HG03039 (cell line): ENCODE data around the gene TMUB1.

ENCODE experiments used
- ATAC-seq: cut with Tn5 transposase; IDR thresholded peaks from one replicate; pipeline ENCODE4 v1.9.1; 2021; ENCODE audit warnings: mild to moderate bottlenecking, moderate library complexity; ENCODE audit not compliant: unreplicated experiment

TMUB1 gene

GRCh38 chr7:151104411-151105235 is 21.3 kb upstream of the TMUB1 start:
- no peak for ATAC-seq

GRCh38 chr7:151103973-151104372 is 20.7 kb upstream of the TMUB1 start:
- no peak for ATAC-seq

GRCh38 chr7:151102991-151103390 is 19.7 kb upstream of the TMUB1 start:
- no peak for ATAC-seq

- ATAC-seq, result no peak
Observed at GRCh38 chr7:151101621-151102396, 18.5 kb upstream of the TMUB1 start.

GRCh38 chr7:151100921-151101320 is 17.6 kb upstream of the TMUB1 start:
- ATAC-seq, result no peak

- no peak for ATAC-seq
Observed at GRCh38 chr7:151099486-151100211, 16.4 kb upstream of the TMUB1 start.

- no peak for ATAC-seq
Observed at GRCh38 chr7:151095828-151096475, 12.7 kb upstream of the TMUB1 start.

GRCh38 chr7:151095123-151095797 is 12.0 kb upstream of the TMUB1 start:
- ATAC-seq, result no peak

- no peak for ATAC-seq
Observed at GRCh38 chr7:151094675-151095074, 11.4 kb upstream of the TMUB1 start.

- no peak for ATAC-seq
Observed at GRCh38 chr7:151093748-151094147, 10.5 kb upstream of the TMUB1 start.

GRCh38 chr7:151091988-151092387 is 8.7 kb upstream of the TMUB1 start:
- no peak for ATAC-seq

- ATAC-seq, result no peak
Observed at GRCh38 chr7:151091431-151091830, 8.1 kb upstream of the TMUB1 start.

- no peak for ATAC-seq
Observed at GRCh38 chr7:151091003-151091402, 7.7 kb upstream of the TMUB1 start.

- ATAC-seq, result no peak
Observed at GRCh38 chr7:151089893-151090730, 6.8 kb upstream of the TMUB1 start.

- no peak for ATAC-seq
Observed at GRCh38 chr7:151088856-151089699, 5.8 kb upstream of the TMUB1 start.

- ATAC-seq, result no peak
Observed at GRCh38 chr7:151088019-151088855, 4.9 kb upstream of the TMUB1 start.

- ATAC-seq, result no peak
Observed at GRCh38 chr7:151087245-151088018, 4.1 kb upstream of the TMUB1 start.
